ENCODE data around the gene KTN1. TPM values are rescaled to one million over a fixed set of nuclear protein-coding genes. Genes with fewer than 3 reads are reported as not detected.

Gene KTN1
- total RNA-seq, 1 experiment from 2014 or later: 180 TPM

DNA sequence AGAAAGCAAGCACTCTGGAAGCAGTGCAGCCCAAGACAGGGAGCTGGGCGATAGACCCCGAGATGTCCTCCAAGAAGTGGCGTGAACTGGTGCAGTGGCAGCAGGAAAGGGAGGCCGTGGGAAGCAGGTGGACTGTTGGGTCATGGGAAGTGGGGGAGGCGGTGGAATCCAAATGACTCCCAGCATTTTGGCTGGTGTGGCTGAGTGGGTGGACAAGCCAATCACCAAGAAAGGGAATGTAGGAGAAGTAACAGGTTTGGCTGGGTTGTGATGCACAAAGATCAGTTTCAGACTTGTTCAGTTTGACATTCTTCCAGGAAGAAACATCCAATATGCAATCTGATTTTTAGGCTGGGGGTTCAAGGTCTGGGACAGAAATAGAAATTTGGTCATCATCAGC lies 46.0 kb upstream of the KTN1 start:
- Mint-ChIP-seq H3K27ac (ENCODE audit: low read depth, unreplicated experiment) (no peak overlapping the region), H3K4me1 (ENCODE audit: insufficient read depth, unreplicated experiment) (peaks cover 5% of the 10 kb centered on the region), H3K36me3 (ENCODE audit: insufficient read depth, unreplicated experiment) (no peaks in the 10 kb centered on the region), H3K27me3 (ENCODE audit: insufficient read depth, unreplicated experiment) (no peaks in the 10 kb centered on the region), H3K9me3 (ENCODE audit: unreplicated experiment) (peaks cover 8% of the 10 kb centered on the region), H3K4me3 (ENCODE audit: unreplicated experiment) (no peak overlapping the region)
- peak; percentile 37 for DNase-seq (ENCODE audit: unreplicated experiment)
- TF ChIP-seq, protein P1, sequence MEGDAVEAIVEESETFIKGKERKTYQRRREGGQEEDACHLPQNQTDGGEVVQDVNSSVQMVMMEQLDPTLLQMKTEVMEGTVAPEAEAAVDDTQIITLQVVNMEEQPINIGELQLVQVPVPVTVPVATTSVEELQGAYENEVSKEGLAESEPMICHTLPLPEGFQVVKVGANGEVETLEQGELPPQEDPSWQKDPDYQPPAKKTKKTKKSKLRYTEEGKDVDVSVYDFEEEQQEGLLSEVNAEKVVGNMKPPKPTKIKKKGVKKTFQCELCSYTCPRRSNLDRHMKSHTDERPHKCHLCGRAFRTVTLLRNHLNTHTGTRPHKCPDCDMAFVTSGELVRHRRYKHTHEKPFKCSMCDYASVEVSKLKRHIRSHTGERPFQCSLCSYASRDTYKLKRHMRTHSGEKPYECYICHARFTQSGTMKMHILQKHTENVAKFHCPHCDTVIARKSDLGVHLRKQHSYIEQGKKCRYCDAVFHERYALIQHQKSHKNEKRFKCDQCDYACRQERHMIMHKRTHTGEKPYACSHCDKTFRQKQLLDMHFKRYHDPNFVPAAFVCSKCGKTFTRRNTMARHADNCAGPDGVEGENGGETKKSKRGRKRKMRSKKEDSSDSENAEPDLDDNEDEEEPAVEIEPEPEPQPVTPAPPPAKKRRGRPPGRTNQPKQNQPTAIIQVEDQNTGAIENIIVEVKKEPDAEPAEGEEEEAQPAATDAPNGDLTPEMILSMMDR (IDR thresholded peaks at IDR 0.05; ENCODE audit: unreplicated experiment): no peak
- intact Hi-C loops (cut with micrococcal nuclease): no loop called here
- BruUV-seq (replicated peaks): no TSS peak
- CTCF ChIA-PET: no interaction called here
- POLR2A ChIA-PET: interaction anchor here (1.6 kb wide), 1 partner anchor 16 kb away, joined by 3 read pairs; no protein-coding TSS in a partner anchor

DNA sequence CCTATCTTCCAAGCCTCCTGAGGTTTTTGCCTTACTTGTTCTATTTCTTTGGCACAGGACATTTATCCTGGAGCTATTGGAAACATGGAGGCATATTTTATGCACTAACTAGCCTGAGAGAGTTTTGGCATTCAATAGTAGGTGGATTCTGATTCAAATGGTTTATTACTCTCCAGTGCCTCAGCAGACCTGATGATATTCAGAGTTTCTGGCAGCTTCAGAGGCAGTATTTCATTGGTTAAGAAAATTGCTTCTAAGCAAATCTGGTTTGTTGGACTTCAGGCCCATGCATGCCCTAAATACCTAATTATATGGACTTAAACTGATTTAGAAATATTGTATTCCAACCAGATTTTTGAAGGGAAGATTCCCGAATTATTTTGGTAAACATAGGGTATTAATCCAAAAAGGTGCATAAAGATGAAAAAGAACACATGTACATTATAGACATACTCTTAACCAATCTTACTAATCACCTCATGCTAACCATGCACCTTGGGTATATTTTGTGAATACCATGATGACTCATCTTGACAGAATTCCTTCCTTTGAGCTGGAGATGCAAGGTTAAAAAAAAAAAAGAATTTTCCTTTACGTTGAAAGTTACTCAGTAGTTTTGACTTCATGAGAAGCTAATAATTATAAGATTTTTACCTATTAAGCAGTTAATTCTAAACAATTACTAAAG lies 44.3 kb upstream of the KTN1 start:
- POLR2A ChIA-PET: interaction anchor here (0.6 to 2.0 kb wide), 9 partner anchors 18 to 216 kb away, joined by 3 to 10 read pairs (median 3); no protein-coding TSS in a partner anchor
- peak; percentile 42 for DNase-seq (ENCODE audit: unreplicated experiment)
- H3K4me3 Mint-ChIP-seq (ENCODE audit: unreplicated experiment): no peak overlapping the region
- CTCF ChIA-PET: interaction anchor here (0.7 to 1.7 kb wide), 2 partner anchors 89 to 123 kb away, joined by 3 to 11 read pairs; no protein-coding TSS in a partner anchor
- TF ChIP-seq, protein P1 (IDR thresholded peaks at IDR 0.05; ENCODE audit: unreplicated experiment): no peak
- H3K4me1 Mint-ChIP-seq (ENCODE audit: insufficient read depth, unreplicated experiment): peaks cover 5% of the 10 kb centered on the region
- peaks cover 8% of the 10 kb centered on the region for H3K9me3 Mint-ChIP-seq (ENCODE audit: unreplicated experiment)
- no peak overlapping the region for H3K27ac Mint-ChIP-seq (ENCODE audit: low read depth, unreplicated experiment)
- no TSS peak for BruUV-seq (replicated peaks)
- no peaks in the 10 kb centered on the region for H3K27me3 Mint-ChIP-seq (ENCODE audit: insufficient read depth, unreplicated experiment)
- no peaks in the 10 kb centered on the region for H3K36me3 Mint-ChIP-seq (ENCODE audit: insufficient read depth, unreplicated experiment)
- intact Hi-C loops (cut with micrococcal nuclease): no loop called here

DNA sequence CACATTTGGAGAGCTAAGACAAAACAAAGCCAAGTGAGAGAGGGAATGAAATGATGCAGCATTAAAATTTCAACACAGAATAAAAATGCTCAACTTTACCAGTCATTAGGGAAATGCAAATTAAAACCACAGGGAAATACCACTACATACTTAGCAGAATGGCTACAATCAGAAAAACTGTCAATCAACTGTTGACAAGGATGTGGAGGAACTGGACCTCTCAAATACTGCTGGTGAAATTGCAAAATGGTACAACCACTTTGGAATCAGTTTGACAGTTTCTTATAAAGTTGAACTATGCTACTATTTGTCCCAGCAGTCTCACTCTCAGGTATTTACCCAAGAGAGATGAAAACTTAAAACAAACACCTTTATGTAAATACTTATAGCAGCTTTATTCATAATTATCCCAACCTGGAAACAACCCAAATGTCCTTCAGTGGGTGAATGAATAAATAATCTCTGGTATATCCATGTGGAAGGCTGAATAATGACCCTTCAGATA lies 43.8 kb upstream of the KTN1 start:
- intact Hi-C loops (cut with micrococcal nuclease): no loop called here
- H3K4me3 Mint-ChIP-seq (ENCODE audit: unreplicated experiment): no peak overlapping the region
- peaks cover 8% of the 10 kb centered on the region for H3K9me3 Mint-ChIP-seq (ENCODE audit: unreplicated experiment)
- DNase-seq (ENCODE audit: unreplicated experiment): no peak
- no peaks in the 10 kb centered on the region for H3K27me3 Mint-ChIP-seq (ENCODE audit: insufficient read depth, unreplicated experiment)
- no TSS peak for BruUV-seq (replicated peaks)
- H3K27ac Mint-ChIP-seq (ENCODE audit: low read depth, unreplicated experiment): no peak overlapping the region
- CTCF ChIA-PET: interaction anchor here (0.7 to 1.7 kb wide), 2 partner anchors 90 to 124 kb away, joined by 3 to 11 read pairs; no protein-coding TSS in a partner anchor
- no peaks in the 10 kb centered on the region for H3K36me3 Mint-ChIP-seq (ENCODE audit: insufficient read depth, unreplicated experiment)
- TF ChIP-seq, protein P1 (IDR thresholded peaks at IDR 0.05; ENCODE audit: unreplicated experiment): no peak
- POLR2A ChIA-PET: interaction anchor here (0.6 to 2.0 kb wide), 7 partner anchors 18 to 215 kb away, joined by 3 to 10 read pairs (median 3); no protein-coding TSS in a partner anchor
- peaks cover 11% of the 10 kb centered on the region for H3K4me1 Mint-ChIP-seq (ENCODE audit: insufficient read depth, unreplicated experiment)

DNA sequence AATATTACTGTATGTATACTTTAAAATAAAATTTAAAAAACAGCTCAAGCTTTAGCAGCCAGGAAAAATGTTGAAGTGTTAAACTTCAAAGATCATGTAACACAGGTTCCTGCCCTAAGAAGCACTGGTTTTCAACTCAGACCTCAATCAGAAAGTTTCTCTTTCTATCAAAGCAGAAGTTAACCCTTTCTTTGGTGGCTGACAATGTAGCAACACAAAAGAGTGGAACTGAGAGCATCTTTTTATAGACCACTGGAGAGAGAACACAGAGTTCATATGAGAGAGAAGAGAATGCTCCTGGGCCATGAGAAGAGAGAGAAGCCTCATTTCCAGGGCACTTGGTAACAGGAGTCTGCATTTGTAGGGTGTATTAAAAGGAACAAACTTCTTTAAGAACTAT lies 42.2 kb upstream of the KTN1 start:
- TF ChIP-seq, protein P1 (IDR thresholded peaks at IDR 0.05; ENCODE audit: unreplicated experiment): no peak
- no TSS peak for BruUV-seq (replicated peaks)
- H3K36me3 Mint-ChIP-seq (ENCODE audit: insufficient read depth, unreplicated experiment): no peaks in the 10 kb centered on the region
- H3K4me1 Mint-ChIP-seq (ENCODE audit: insufficient read depth, unreplicated experiment): peaks cover 17% of the 10 kb centered on the region
- no peak for DNase-seq (ENCODE audit: unreplicated experiment)
- H3K27me3 Mint-ChIP-seq (ENCODE audit: insufficient read depth, unreplicated experiment): no peaks in the 10 kb centered on the region
- ChIA-PET CTCF (no interaction called here), POLR2A (no interaction called here)
- H3K9me3 Mint-ChIP-seq (ENCODE audit: unreplicated experiment): peaks cover 8% of the 10 kb centered on the region
- no peak overlapping the region for H3K4me3 Mint-ChIP-seq (ENCODE audit: unreplicated experiment)
- intact Hi-C loops (cut with micrococcal nuclease): no loop called here
- no peak overlapping the region for H3K27ac Mint-ChIP-seq (ENCODE audit: low read depth, unreplicated experiment)

Measured in MCF 10A (cell line).